Panc1 (cell line): Measurements from ENCODE around the gene MAP3K2. TPM values are rescaled to one million over a fixed set of nuclear protein-coding genes. Genes with fewer than 3 reads are reported as not detected.

Experiments used
- ATAC-seq: fragments of 200-7000 bp; cut with Tn5 transposase; 2 replicates; pipeline ENCODE4 v1.9.1; 2020; ENCODE audit warnings: mild to moderate bottlenecking, moderate library complexity
- BruUV-seq: library from RNA; stranded (reverse); fragments of 400-500 nt; replicated peaks from 2 replicates; lab custom pipeline; 2021; lab: Mats Ljungman, UMichigan
- CTCF ChIA-PET: fragments of 300-600 bp; sonication (Branson Sonifier 250); formaldehyde crosslinking; loops from one replicate; lab custom pipeline; 2022; ENCODE audit warnings: antibody characterized with exemption; lab: Charles Lee
- POLR2A ChIA-PET: fragments of 300-600 bp; sonication (Branson Sonifier 250); formaldehyde crosslinking; loops from one replicate; lab custom pipeline; 2022; ENCODE audit warnings: antibody characterized with exemption; lab: Charles Lee
- DNase-seq: peaks from one replicate; pipeline ENCODE4 v3.0.0-alpha.2; 2010; ENCODE audit warnings: low read depth, low spot score
- H3K27ac ChIP-seq: 2 replicates; pipeline ENCODE4 v1.5.1; 2011; ENCODE audit warnings: mild to moderate bottlenecking, low read length, inconsistent platforms
- H3K27me3 ChIP-seq: fragments of 200-500 bp; sonication (Bioruptor generic); 2 replicates; pipeline ENCODE4 v1.6.0; 2014; ENCODE audit warnings: low read length, inconsistent platforms; ENCODE audit not compliant: control insufficient read depth, insufficient read depth
- H3K36me3 ChIP-seq: fragments of 200-500 bp; sonication (Bioruptor generic); 2 replicates; pipeline ENCODE4 v1.5.1; 2014; ENCODE audit warnings: inconsistent platforms, mild to moderate bottlenecking, low read length, moderate library complexity; ENCODE audit not compliant: control insufficient read depth, insufficient read depth
- H3K4me1 ChIP-seq: 2 replicates; pipeline ENCODE4 v1.5.1; 2011; ENCODE audit warnings: inconsistent platforms, mild to moderate bottlenecking, low read length, moderate library complexity; ENCODE audit not compliant: control insufficient read depth, insufficient read depth
- H3K4me3 ChIP-seq, 2 experiments: 2 replicates each; pipeline ENCODE4 v1.5.1; 2011 to 2012; ENCODE audit warnings: low read depth in 2 of 2, low read length in 2 of 2, mild to moderate bottlenecking in 2 of 2, inconsistent platforms in 1 of 2, moderate library complexity in 1 of 2
- H3K9me3 ChIP-seq: fragments of 200-500 bp; sonication (Bioruptor generic); 2 replicates; pipeline ENCODE4 v1.5.1; 2014; ENCODE audit warnings: low read depth, mild to moderate bottlenecking, inconsistent platforms, low read length, moderate library complexity; ENCODE audit not compliant: control insufficient read depth, insufficient read depth
- CTCF ChIP-seq: fragments of 450-650 bp; IDR thresholded peaks from 2 replicates; pipeline ENCODE4 v1.5.1; 2017; ENCODE audit warnings: mild to moderate bottlenecking
- POLR2AphosphoS5 ChIP-seq: IDR thresholded peaks from 2 replicates; pipeline ENCODE4 v1.6.1; 2012; ENCODE audit warnings: mild to moderate bottlenecking, low read depth, low read length, moderate library complexity
- REST ChIP-seq, 2 experiments: IDR thresholded peaks; 2 replicates each; pipeline ENCODE4 v1.6.1; 2011 to 2012; ENCODE audit warnings: low read depth in 2 of 2, control low read depth in 1 of 2, low read length in 1 of 2, mild to moderate bottlenecking in 1 of 2, moderate library complexity in 1 of 2; ENCODE audit not compliant: insufficient read depth in 1 of 2
- SIN3A ChIP-seq: IDR thresholded peaks from 2 replicates; pipeline ENCODE4 v1.6.1; 2012; ENCODE audit warnings: low read depth, mild to moderate bottlenecking, low read length, moderate library complexity, borderline replicate concordance; ENCODE audit not compliant: insufficient read depth
- TCF7L2 ChIP-seq: IDR thresholded peaks from 2 replicates; pipeline ENCODE4 v1.6.1; 2011; ENCODE audit warnings: mild to moderate bottlenecking, low read depth, low read length, inconsistent platforms
- in situ Hi-C: cut with HindIII; loops from 2 replicates; pipeline ENCODE4 v1.10.0; 2016; ENCODE audit warnings: low sequenced_read_pairs, low pct_unique_long_range_greater_than_20kb
- intact Hi-C: fragments of 100-400 bp; cut with micrococcal nuclease; formaldehyde crosslinking; loops from one replicate; pipeline ENCODE4 v1.10.0; 2022; ENCODE audit not compliant: unreplicated experiment
- total RNA-seq: library from RNA; stranded (reverse); gene quantifications from one replicate; pipeline ENCODE4 v1.2.1, GENCODE V29; 2021; ENCODE audit not compliant: unreplicated experiment

Gene MAP3K2
- total RNA-seq, 1 experiment from 2014 or later: 70.6 TPM

- Histone ChIP-seq H3K27me3 (no peaks in the 10 kb centered on the region), H3K36me3 (peaks cover 30% of the 10 kb centered on the region), H3K27ac (no peak overlapping the region), H3K4me1 (peaks cover 6% of the 10 kb centered on the region; the same call in 1 of the 2 replicates), H3K4me3 (no peak overlapping the region), H3K9me3 (no peaks in the 10 kb centered on the region)
- intact Hi-C loops (no loop called here), in situ Hi-C loops (no loop called here)
- POLR2A ChIA-PET: no interaction called here
- no peak for TF ChIP-seq POLR2AphosphoS5
- no peak for TF ChIP-seq SIN3A
- TF ChIP-seq REST (IDR thresholded peaks at IDR 0.05; ENCODE audit: insufficient read depth in 1 of 2, low read depth in 2 of 2, low read length in 1 of 2): no peak
- TF ChIP-seq TCF7L2: no peak
- TF ChIP-seq CTCF: no peak
- no TSS peak for BruUV-seq
- CTCF ChIA-PET: no interaction called here
- ATAC-seq (no peak), DNase-seq (no peak)
These were observed 76.8 kb downstream of the MAP3K2 start for GRCh38 chr2:127310980-127311379.

GRCh38 chr2:127309468-127309867 is 78.3 kb downstream of the MAP3K2 start:
- BruUV-seq: no TSS peak

More at GRCh38 chr2:127309468-127309867, 78.3 kb downstream of the MAP3K2 start:
- DNase-seq (no peak), ATAC-seq (no peak)
- Histone ChIP-seq H3K36me3 (peaks cover 26% of the 10 kb centered on the region), H3K9me3 (no peaks in the 10 kb centered on the region), H3K4me3 (no peak overlapping the region), H3K27me3 (no peaks in the 10 kb centered on the region), H3K27ac (no peak overlapping the region), H3K4me1 (peaks cover 6% of the 10 kb centered on the region; the same call in 1 of the 2 replicates)
- in situ Hi-C loops: no loop called here
- TF ChIP-seq SIN3A: no peak
- TF ChIP-seq TCF7L2: no peak
- TF ChIP-seq CTCF: no peak
- no peak for TF ChIP-seq REST (IDR thresholded peaks at IDR 0.05; ENCODE audit: insufficient read depth in 1 of 2, low read depth in 2 of 2, low read length in 1 of 2)
- TF ChIP-seq POLR2AphosphoS5: no peak
- ChIA-PET CTCF (interaction anchor here (0.5 kb wide), 1 partner anchor 107 kb away, joined by 3 read pairs; no protein-coding TSS in a partner anchor), POLR2A (interaction anchor here (0.6 kb wide), 1 partner anchor 141 kb away, joined by 3 read pairs; no protein-coding TSS in a partner anchor)
- intact Hi-C loops: no loop called here
